GM12878 (cell line): ENCODE data around the gene CSTB. TPM values are rescaled to one million over a fixed set of nuclear protein-coding genes. Genes with fewer than 3 reads are reported as not detected.

Source experiments
- ATAC-seq: fragments of 200-7000 bp; cut with Tn5 transposase; 3 replicates; pipeline ENCODE4 v1.9.1; 2020; ENCODE audit warnings: mild to moderate bottlenecking, moderate library complexity
- BruUV-seq: library from RNA; stranded (reverse); fragments of 400-500 nt; replicated peaks from 2 replicates; lab custom pipeline; 2021; lab: Mats Ljungman, UMichigan
- CTCF ChIA-PET: fragments of 300-600 bp; sonication (Branson Sonifier 250); formaldehyde crosslinking; extraction: SDS; loops from one replicate; lab custom pipeline; 2021; ENCODE audit warnings: inconsistent platforms; lab: Yijun Ruan, JAX
- POLR2A ChIA-PET: fragments of 350-600 bp; formaldehyde crosslinking; extraction: SDS; loops from one replicate; lab custom pipeline; 2021; ENCODE audit warnings: inconsistent platforms; lab: Charles Lee
- RAD21 ChIA-PET: fragments of 300-600 bp; sonication (Branson Sonifier 250); formaldehyde crosslinking; loops from one replicate; lab custom pipeline; 2023; ENCODE audit warnings: antibody characterized with exemption; ENCODE audit not compliant: unreplicated experiment; lab: Charles Lee
- SMC1A ChIA-PET: fragments of 300-600 bp; sonication (Branson Sonifier 250); formaldehyde crosslinking; loops from one replicate; lab custom pipeline; 2023; ENCODE audit not compliant: unreplicated experiment, uncharacterized antibody; lab: Charles Lee
- DNase-seq: peaks from one replicate; pipeline ENCODE4 v3.0.0-alpha.2; 2011; ENCODE audit warnings: low read depth, low spot score
- FAIRE-seq: peaks from 3 replicates; lab custom pipeline; 2011; peaks lifted over from hg19 to GRCh38; lab: Jason Lieb, UNC
- H2AFZ ChIP-seq: 2 replicates; pipeline ENCODE4 v1.6.0; 2011; ENCODE audit warnings: low read depth, low read length, control low read depth; ENCODE audit not compliant: control insufficient read depth
- H3K27ac ChIP-seq: 2 replicates; pipeline ENCODE4 v1.5.1; 2011; ENCODE audit warnings: control low read depth; ENCODE audit not compliant: control insufficient read depth, insufficient read depth
- H3K27me3 ChIP-seq, 2 experiments: replicated peaks in 1 of 2; 2 replicates each; pipeline versions ENCODE4 v1.6.0 to v1.6.1; 2011; ENCODE audit warnings: low read length in 1 of 2; ENCODE audit not compliant: control insufficient read depth in 2 of 2, insufficient read depth in 2 of 2
- H3K36me3 ChIP-seq, 2 experiments: 2 replicates each; pipeline ENCODE4 v1.5.1; 2011; ENCODE audit warnings: low read length in 1 of 2; ENCODE audit not compliant: control insufficient read depth in 2 of 2, insufficient read depth in 2 of 2
- H3K4me1 ChIP-seq: 2 replicates; pipeline ENCODE4 v1.6.1; 2011; ENCODE audit warnings: mild to moderate bottlenecking, low read length, moderate library complexity, mixed read lengths; ENCODE audit not compliant: control insufficient read depth, insufficient read depth
- H3K4me2 ChIP-seq: 2 replicates; pipeline ENCODE4 v1.6.0; 2011; ENCODE audit warnings: control low read depth; ENCODE audit not compliant: control insufficient read depth, insufficient read depth
- H3K4me3 ChIP-seq: fragments of 200-600 bp; sonication (generic); 2 replicates; pipeline ENCODE4 v1.5.1; 2016
- H3K79me2 ChIP-seq: 2 replicates; pipeline ENCODE4 v1.6.0; 2011; ENCODE audit warnings: low read length; ENCODE audit not compliant: control insufficient read depth, insufficient read depth
- H3K9ac ChIP-seq: 2 replicates; pipeline ENCODE4 v1.8.0; 2011; ENCODE audit warnings: low read length, control low read depth, mixed read lengths; ENCODE audit not compliant: control insufficient read depth, insufficient read depth
- H3K9me3 ChIP-seq: replicated peaks from 3 replicates; pipeline ENCODE4 v1.5.1; 2011; ENCODE audit warnings: mild to moderate bottlenecking, low read length; ENCODE audit not compliant: control insufficient read depth, insufficient read depth
- H4K20me1 ChIP-seq: 2 replicates; pipeline ENCODE4 v1.6.0; 2011; ENCODE audit not compliant: control insufficient read depth, insufficient read depth
- CHD2 ChIP-seq: IDR thresholded peaks from 2 replicates; pipeline ENCODE4 v1.6.1; 2011; ENCODE audit warnings: low read depth, low read length, improper control_type of control experiment, borderline replicate concordance
- MEF2B ChIP-seq: fragments of 450-650 bp; IDR thresholded peaks from 2 replicates; pipeline ENCODE4 v1.6.1; 2018; ENCODE audit warnings: mild to moderate bottlenecking, moderate library complexity; ENCODE audit not compliant: partially characterized antibody, poor library complexity, severe bottlenecking
- NFIC ChIP-seq: IDR thresholded peaks from 2 replicates; pipeline ENCODE4 v1.6.1; 2012; ENCODE audit warnings: low read depth, mild to moderate bottlenecking, inconsistent platforms, low read length, moderate library complexity
- NFXL1 ChIP-seq: fragments of 450-650 bp; IDR thresholded peaks from 2 replicates; pipeline ENCODE4 v1.6.1; 2017; ENCODE audit warnings: antibody characterized with exemption, mild to moderate bottlenecking, borderline replicate concordance
- NR2C1 ChIP-seq: fragments of 450-650 bp; IDR thresholded peaks from 2 replicates; pipeline ENCODE4 v1.6.1; 2017; ENCODE audit warnings: antibody characterized with exemption, mild to moderate bottlenecking, moderate library complexity
- PAX8 ChIP-seq: fragments of 450-650 bp; IDR thresholded peaks from 2 replicates; pipeline ENCODE4 v1.6.1; 2017; ENCODE audit warnings: mild to moderate bottlenecking, moderate library complexity
- PML ChIP-seq: IDR thresholded peaks from 2 replicates; pipeline ENCODE4 v1.6.1; 2012; ENCODE audit warnings: low read length, inconsistent platforms
- RELA ChIP-seq: fragments of 450-650 bp; IDR thresholded peaks from 2 replicates; pipeline ENCODE4 v1.8.0; 2014; ENCODE audit warnings: borderline replicate concordance; ENCODE audit not compliant: partially characterized antibody
- RELB ChIP-seq: fragments of 450-650 bp; IDR thresholded peaks from 2 replicates; pipeline ENCODE4 v1.6.1; 2017; ENCODE audit warnings: low read depth, mild to moderate bottlenecking, moderate library complexity
- SMAD1 ChIP-seq: fragments of 450-650 bp; IDR thresholded peaks from 2 replicates; pipeline ENCODE4 v1.6.1; 2018; ENCODE audit warnings: mild to moderate bottlenecking, low read depth; ENCODE audit not compliant: partially characterized antibody
- ZNF592 ChIP-seq: fragments of 450-650 bp; IDR thresholded peaks from 2 replicates; pipeline ENCODE4 v1.6.1; 2017; ENCODE audit warnings: mild to moderate bottlenecking, moderate library complexity
- ZNF622 ChIP-seq: fragments of 450-650 bp; IDR thresholded peaks from 2 replicates; pipeline ENCODE4 v1.6.1; 2017; ENCODE audit warnings: mild to moderate bottlenecking, inconsistent platforms
- ZNF687 ChIP-seq: fragments of 450-650 bp; IDR thresholded peaks from 2 replicates; pipeline ENCODE4 v1.6.1; 2017; ENCODE audit warnings: mild to moderate bottlenecking, moderate library complexity
- WGBS: methylation state at CpG from one replicate; pipeline ENCODE4 v1.1.6; 2016; ENCODE audit warnings: low lambda C conversion rate; ENCODE audit not compliant: insufficient replicate concordance, insufficient coverage; ENCODE audit errors: missing lambda C conversion rate; 5-methylcytosine and 5-hydroxymethylcytosine counted together
- in situ Hi-C: fragments of 300-500 bp; cut with MboI; formaldehyde crosslinking; loops from 9 replicates; pipeline ENCODE4 v1.14.3; 2018; ENCODE audit warnings: mixed read lengths
- intact Hi-C: fragments of 100-400 bp; cut with micrococcal nuclease; formaldehyde crosslinking; loops from one replicate; pipeline ENCODE4 v1.14.2; 2022; ENCODE audit not compliant: unreplicated experiment
- polyA plus RNA-seq, 11 experiments: library from polyadenylated mRNA; depleted of rRNA in 4 of 11; unstranded in 6 of 11; stranded (reverse) in 5 of 11; fragments of >200 nt; fragmentation: Nextera tagmentation in 4 of 11; fragmentation: Illumina TruSeq in 1 of 11; extraction: Ambion mirVana in 4 of 11; extraction: Trizol in 1 of 11; gene quantifications; 1 replicate in 1 of 11; 2 replicates in 10 of 11; pipeline versions ENCODE4 v1.2.1 to v1.2.3, GENCODE V29; 2011 to 2016; ENCODE audit warnings: inconsistent platforms in 2 of 11, missing spikeins in 2 of 11, low read depth in 1 of 11
- total RNA-seq, 4 experiments: library from RNA; depleted of rRNA in 3 of 4; stranded (reverse); fragments of >200 nt in 3 of 4; fragmentation: Illumina TruSeq in 1 of 4; extraction: Trizol in 1 of 4; gene quantifications; 2 replicates each; pipeline versions ENCODE4 v1.2.1 to v1.2.3, GENCODE V29; 2013 to 2021

CSTB gene
- total and polyA plus RNA-seq, 10 of the 15 experiments (the other 5 are each of a cell fraction or from before 2014, with no cell fraction given), result 12.5 to 82.7 (median 41.9) TPM

GRCh38 chr21:43739621-43740435 is 36.3 kb downstream of the CSTB start:
- no peaks in the 10 kb centered on the region for H3K27me3 ChIP-seq
- in situ Hi-C loops, result no loop called here
- TF ChIP-seq SMAD1 (no peak), RELA (no peak), NFIC (no peak), NR2C1 (no peak), ZNF622 (no peak), RELB (no peak), NFXL1 (no peak), ZNF687 (no peak), MEF2B (no peak), PML (no peak), ZNF592 (no peak), PAX8 (no peak), CHD2 (no peak)
- ChIA-PET RAD21 (no interaction called here), SMC1A (no interaction called here), CTCF (no interaction called here), POLR2A (interaction anchor here (0.6 kb wide), 2 partner anchors 65 to 78 kb away, joined by 4 to 5 read pairs; no protein-coding TSS in a partner anchor)
- FAIRE-seq, result no peak
- no peaks in the 10 kb centered on the region; the same call in 1 of the 2 replicates for H3K79me2 ChIP-seq
- H3K4me1 ChIP-seq, result no peaks in the 10 kb centered on the region
- H3K4me2 ChIP-seq, result no peak overlapping the region
- ATAC-seq, result peak; percentile 50
- no TSS peak for BruUV-seq
- no peak for DNase-seq
- no peaks in the 10 kb centered on the region; the same call in 1 of the 2 replicates for H4K20me1 ChIP-seq
- 93% methylated on average over 24 of the region's 25 CpGs for WGBS
- peaks cover 10 to 24% of the 10 kb centered on the region in 2 experiments; a peak in 3 of 4 replicates for H3K36me3 ChIP-seq
- no peaks in the 10 kb centered on the region for H3K9me3 ChIP-seq
- H3K4me3 ChIP-seq, result no peak overlapping the region
- H3K27ac ChIP-seq, result no peak overlapping the region
- H3K9ac ChIP-seq, result no peak overlapping the region
- no peak overlapping the region for H2AFZ ChIP-seq
- intact Hi-C loops, result no loop called here
